HEK293T (cell line): ENCODE results near the gene FAM13C.

Experiments
- CTCF ChIA-PET: fragments of 350-600 bp; formaldehyde crosslinking; extraction: SDS; loops from one replicate; lab custom pipeline; 2021; ENCODE audit warnings: antibody characterized with exemption, inconsistent platforms; lab: Yijun Ruan, JAX
- POLR2A ChIA-PET: fragments of 350-600 bp; formaldehyde crosslinking; extraction: SDS; loops from one replicate; lab custom pipeline; 2020; ENCODE audit warnings: antibody characterized with exemption, inconsistent platforms; lab: Yijun Ruan, JAX
- DNase-seq: peaks from one replicate; pipeline ENCODE4 v3.0.0; 2012; ENCODE audit warnings: mixed read lengths; ENCODE audit errors: extremely low spot score
- ARNT ChIP-seq: fragments of 450-650 bp; IDR thresholded peaks from 2 replicates; pipeline ENCODE4 v1.6.1; 2017; ENCODE audit warnings: mild to moderate bottlenecking
- BHLHE40 ChIP-seq: fragments of 450-650 bp; IDR thresholded peaks from 2 replicates; pipeline ENCODE4 v1.6.1; 2016; ENCODE audit warnings: mild to moderate bottlenecking, moderate library complexity, borderline replicate concordance
- CTBP1 ChIP-seq: fragments of 450-650 bp; IDR thresholded peaks from 2 replicates; pipeline ENCODE4 v1.6.1; 2016; ENCODE audit warnings: borderline replicate concordance
- ELF4 ChIP-seq: fragments of 450-650 bp; IDR thresholded peaks from 2 replicates; pipeline ENCODE4 v1.6.1; 2017; ENCODE audit warnings: antibody characterized with exemption
- FOXA1 ChIP-seq: fragments of 450-650 bp; IDR thresholded peaks from 2 replicates; pipeline ENCODE4 v1.6.1; 2016; ENCODE audit warnings: mild to moderate bottlenecking
- FOXK2 ChIP-seq: fragments of 450-650 bp; IDR thresholded peaks from 2 replicates; pipeline ENCODE4 v1.6.1; 2016; ENCODE audit warnings: mild to moderate bottlenecking
- FOXM1 ChIP-seq: fragments of 450-650 bp; IDR thresholded peaks from 2 replicates; pipeline ENCODE4 v1.6.1; 2017; ENCODE audit warnings: mild to moderate bottlenecking, borderline replicate concordance
- HDGF ChIP-seq: fragments of 450-650 bp; IDR thresholded peaks from 2 replicates; pipeline ENCODE4 v1.6.1; 2017; ENCODE audit warnings: antibody characterized with exemption, borderline replicate concordance
- L3MBTL2 ChIP-seq: fragments of 450-650 bp; conservative IDR thresholded peaks from 2 replicates; pipeline ENCODE4 v1.6.1; 2016; ENCODE audit warnings: mild to moderate bottlenecking
- LEF1 ChIP-seq: fragments of 450-650 bp; IDR thresholded peaks from 2 replicates; pipeline ENCODE4 v1.6.1; 2017; ENCODE audit warnings: mild to moderate bottlenecking, borderline replicate concordance
- NFRKB ChIP-seq: fragments of 450-650 bp; IDR thresholded peaks from 2 replicates; pipeline ENCODE4 v1.6.1; 2016; ENCODE audit warnings: mild to moderate bottlenecking, moderate library complexity
- SP1 ChIP-seq: fragments of 450-650 bp; IDR thresholded peaks from 2 replicates; pipeline ENCODE4 v1.6.1; 2017
- SUZ12 ChIP-seq: fragments of 450-650 bp; IDR thresholded peaks from 2 replicates; pipeline ENCODE4 v1.6.1; 2016; ENCODE audit warnings: mild to moderate bottlenecking
- TARDBP ChIP-seq: fragments of 450-650 bp; IDR thresholded peaks from 2 replicates; pipeline ENCODE4 v1.6.1; 2016
- ZNF384 ChIP-seq: fragments of 450-650 bp; IDR thresholded peaks from 2 replicates; pipeline ENCODE4 v1.6.1; 2016
- TF ChIP-seq, protein P1 (sequence below): fragments of 450-650 bp; IDR thresholded peaks from 2 replicates; pipeline ENCODE4 v1.6.1; 2016

The FAM13C gene

DNA sequence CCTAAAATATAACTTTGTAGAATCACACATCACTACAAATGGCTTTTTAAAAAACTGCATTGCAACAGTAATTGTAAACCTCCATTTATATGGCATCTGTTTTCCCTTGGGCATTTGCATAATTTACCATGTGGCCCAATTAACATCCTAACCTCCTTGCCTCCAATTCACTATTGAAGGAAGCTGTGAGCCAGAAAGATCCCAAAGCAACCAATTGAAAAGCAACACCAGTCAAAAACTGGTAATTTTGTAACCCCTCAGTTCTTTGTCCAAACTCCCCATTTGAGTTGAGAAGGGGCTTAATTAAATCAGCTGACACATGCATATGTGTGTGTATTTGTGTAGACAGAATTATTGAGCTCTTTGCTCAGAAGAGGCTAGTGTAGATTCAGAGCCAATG, 90.3 kb downstream of the FAM13C start:
- no peak for DNase-seq
- CTCF ChIA-PET, result interaction anchor here (0.5 kb wide), 1 partner anchor 250 kb away, joined by 4 read pairs; no protein-coding TSS in a partner anchor
- no peak for TF ChIP-seq LEF1
- no peak for TF ChIP-seq ARNT
- no peak for TF ChIP-seq SP1
- TF ChIP-seq L3MBTL2, result no peak
- no peak for TF ChIP-seq FOXK2
- no peak for TF ChIP-seq ELF4
- no peak for TF ChIP-seq NFRKB
- TF ChIP-seq BHLHE40, result no peak
- POLR2A ChIA-PET, result no interaction called here

DNA sequence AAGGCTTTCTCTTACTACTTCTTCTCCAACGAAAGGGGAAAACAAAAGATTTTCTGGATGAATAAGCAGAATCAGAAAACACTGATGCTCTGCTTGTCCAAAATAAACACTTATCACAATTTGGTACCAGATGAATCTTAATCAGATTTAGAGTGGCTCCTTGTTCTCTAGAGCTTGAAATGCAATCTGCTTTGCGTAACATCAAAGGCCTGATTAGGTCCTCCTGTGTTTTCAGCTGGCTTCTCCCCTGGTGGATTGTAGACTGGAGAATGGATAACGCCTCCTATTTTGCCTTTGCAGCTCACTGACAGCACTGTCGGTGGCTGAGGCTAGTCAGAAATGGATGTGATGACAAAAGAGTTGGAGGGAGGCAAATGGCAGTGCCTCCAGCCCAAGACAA, 91.2 kb downstream of the FAM13C start:
- CTCF ChIA-PET, result no interaction called here
- TF ChIP-seq ZNF384 (no peak), SUZ12 (no peak), FOXM1 (no peak), HDGF (no peak), TARDBP (no peak), BHLHE40 (no peak), CTBP1 (no peak), FOXA1 (no peak), NFRKB (no peak)
- POLR2A ChIA-PET, result no interaction called here
- DNase-seq, result no peak

DNA sequence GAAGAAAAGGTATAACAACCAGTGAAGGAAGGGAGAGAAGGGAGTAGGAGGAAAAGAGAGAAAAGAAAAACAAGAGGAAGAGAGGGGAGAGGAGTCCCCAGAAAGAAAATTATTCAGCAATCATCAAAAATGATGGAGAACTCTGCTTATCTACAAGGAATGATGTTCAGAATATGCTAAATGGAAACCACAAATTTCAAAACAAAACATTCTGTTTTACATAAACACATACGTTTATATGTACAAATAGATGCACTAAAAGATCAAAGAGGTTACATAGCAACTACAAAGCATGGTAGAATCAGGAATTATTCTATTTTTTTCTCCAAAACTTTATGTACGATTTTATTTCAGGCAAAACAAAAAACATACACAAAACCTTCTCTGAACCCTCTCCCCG, 91.9 kb downstream of the FAM13C start:
- no peak for DNase-seq
- TF ChIP-seq L3MBTL2, result no peak
- TF ChIP-seq CTBP1, result no peak
- no peak for TF ChIP-seq FOXA1
- TF ChIP-seq ZNF384, result no peak
- TF ChIP-seq HDGF, result no peak
- no peak for TF ChIP-seq FOXK2
- TF ChIP-seq, protein P1, sequence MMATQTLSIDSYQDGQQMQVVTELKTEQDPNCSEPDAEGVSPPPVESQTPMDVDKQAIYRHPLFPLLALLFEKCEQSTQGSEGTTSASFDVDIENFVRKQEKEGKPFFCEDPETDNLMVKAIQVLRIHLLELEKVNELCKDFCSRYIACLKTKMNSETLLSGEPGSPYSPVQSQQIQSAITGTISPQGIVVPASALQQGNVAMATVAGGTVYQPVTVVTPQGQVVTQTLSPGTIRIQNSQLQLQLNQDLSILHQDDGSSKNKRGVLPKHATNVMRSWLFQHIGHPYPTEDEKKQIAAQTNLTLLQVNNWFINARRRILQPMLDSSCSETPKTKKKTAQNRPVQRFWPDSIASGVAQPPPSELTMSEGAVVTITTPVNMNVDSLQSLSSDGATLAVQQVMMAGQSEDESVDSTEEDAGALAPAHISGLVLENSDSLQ, result no peak
- TF ChIP-seq SUZ12, result no peak
- no peak for TF ChIP-seq BHLHE40
- POLR2A ChIA-PET, result no interaction called here
- CTCF ChIA-PET, result no interaction called here

DNA sequence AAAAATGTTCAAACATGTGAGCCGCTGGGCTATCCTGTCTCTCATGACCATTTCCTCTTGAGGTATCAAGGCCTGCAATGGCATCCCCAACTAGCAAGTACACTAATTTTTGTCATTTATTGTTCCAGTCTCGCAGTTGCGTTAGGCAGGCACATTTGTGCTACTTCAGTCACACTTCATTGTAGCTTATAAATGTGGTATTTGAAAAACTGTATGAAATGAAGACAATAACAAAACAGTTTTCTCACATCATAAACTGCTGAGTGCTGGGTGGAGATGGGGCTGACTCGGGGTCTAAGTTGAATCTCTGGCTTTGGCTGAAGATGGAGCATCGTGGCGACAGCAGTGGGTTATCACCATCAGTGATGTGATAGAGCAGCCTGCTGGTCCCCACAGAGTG, 92.7 kb downstream of the FAM13C start:
- ChIA-PET CTCF (no interaction called here), POLR2A (no interaction called here)
- no peak for DNase-seq
- TF ChIP-seq LEF1 (no peak), ARNT (no peak), FOXK2 (no peak), BHLHE40 (no peak), TARDBP (no peak), FOXM1 (no peak), CTBP1 (no peak), HDGF (no peak)
- TF ChIP-seq, protein P1, result no peak

DNA sequence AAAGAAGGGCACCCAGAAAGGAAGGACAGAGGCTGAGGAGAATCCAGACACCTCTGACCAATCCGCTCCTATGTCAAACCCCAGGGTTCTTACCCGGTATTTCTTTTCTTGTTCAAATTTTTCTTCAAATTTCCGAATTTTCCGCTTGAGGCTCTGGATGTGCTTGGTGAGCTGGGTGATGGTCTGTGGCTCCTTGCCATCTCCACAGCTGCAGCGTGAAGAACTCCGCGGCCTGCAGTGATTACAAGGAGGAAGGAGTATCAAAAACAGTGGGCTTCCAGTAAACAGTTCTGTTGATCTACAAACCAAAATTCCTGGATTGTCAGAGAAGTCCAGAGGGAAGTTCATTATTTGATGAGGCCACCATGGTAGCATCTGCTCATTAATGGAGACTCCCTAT, 93.9 kb downstream of the FAM13C start:
- no peak for DNase-seq
- TF ChIP-seq FOXK2, result no peak
- no peak for TF ChIP-seq BHLHE40
- TF ChIP-seq NFRKB, result no peak
- TF ChIP-seq, protein P1, result no peak
- TF ChIP-seq LEF1, result no peak
- no peak for TF ChIP-seq CTBP1
- TF ChIP-seq SP1, result no peak
- no peak for TF ChIP-seq TARDBP
- TF ChIP-seq FOXA1, result no peak
- TF ChIP-seq HDGF, result no peak
- no peak for TF ChIP-seq FOXM1
- TF ChIP-seq ELF4, result no peak
- no peak for TF ChIP-seq SUZ12
- no peak for TF ChIP-seq ZNF384
- TF ChIP-seq L3MBTL2, result no peak
- TF ChIP-seq ARNT, result no peak
- CTCF ChIA-PET, result no interaction called here
- POLR2A ChIA-PET, result no interaction called here

DNA sequence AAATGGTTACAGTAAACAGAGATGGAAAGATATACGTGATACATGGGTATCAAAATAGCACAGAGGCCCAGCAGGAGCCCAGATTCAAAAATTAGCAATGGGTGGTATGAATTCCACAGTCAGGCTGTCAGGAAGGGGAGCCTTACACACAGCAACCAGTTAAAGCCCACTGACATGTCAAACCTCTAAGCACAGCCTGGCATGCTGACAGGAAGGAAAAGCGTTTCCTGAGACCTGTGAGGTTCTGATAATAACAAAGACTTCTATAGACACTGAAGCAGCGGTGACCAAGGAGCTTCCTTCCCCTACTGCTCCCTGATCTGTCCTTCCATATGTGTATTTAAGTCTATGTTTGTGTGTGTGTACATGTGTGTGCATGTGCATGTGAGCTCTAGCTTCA, 96.0 kb downstream of the FAM13C start:
- TF ChIP-seq SP1 (no peak), HDGF (no peak), BHLHE40 (no peak)
- ChIA-PET CTCF (no interaction called here), POLR2A (no interaction called here)

DNA sequence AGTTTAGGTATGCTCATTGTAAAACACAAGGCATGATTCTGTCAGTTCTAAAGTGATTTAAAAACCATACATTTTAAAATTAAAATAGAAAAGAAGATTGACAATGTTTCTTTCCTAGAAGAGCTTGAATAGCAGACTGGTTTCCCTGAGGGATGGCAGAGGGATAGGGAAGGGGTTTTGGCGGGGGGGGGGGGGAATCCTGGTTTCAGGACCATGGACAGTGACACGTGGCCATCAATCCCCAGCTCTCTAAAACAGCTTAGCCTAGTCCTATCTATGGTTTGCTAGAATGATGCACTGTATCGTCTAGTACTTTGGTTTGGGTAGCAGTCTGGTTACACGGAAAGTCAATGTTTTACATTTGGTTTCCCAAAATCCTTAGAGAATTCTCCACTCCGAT, 97.2 kb downstream of the FAM13C start:
- TF ChIP-seq SUZ12 (no peak), LEF1 (no peak), BHLHE40 (no peak), ARNT (no peak), FOXM1 (no peak), ELF4 (no peak), FOXA1 (no peak), CTBP1 (no peak), HDGF (no peak), ZNF384 (no peak), L3MBTL2 (no peak), FOXK2 (no peak), TARDBP (no peak), SP1 (no peak), NFRKB (no peak)
- TF ChIP-seq, protein P1, result no peak
- CTCF ChIA-PET, result no interaction called here
- POLR2A ChIA-PET, result no interaction called here
- peak; percentile 26 for DNase-seq

More for the DNA sequence above, 96.0 kb downstream of the FAM13C start:
- no peak for DNase-seq
